HFFc6 (cell line): ENCODE data around the gene DPP6. TPM values are rescaled to one million over a fixed set of nuclear protein-coding genes. Genes with fewer than 3 reads are reported as not detected.

Experiments
- DNase-seq: peaks from one replicate; pipeline ENCODE4 v3.0.0-alpha.2; 2018
- H3K27ac Mint-ChIP-seq: 2 replicates; pipeline ENCODE4 v1.8.0; 2020; ENCODE audit warnings: mild to moderate bottlenecking, mixed read lengths
- H3K27me3 Mint-ChIP-seq: 2 replicates; pipeline ENCODE4 v1.8.0; 2021; ENCODE audit warnings: mild to moderate bottlenecking, moderate library complexity, mixed read lengths; ENCODE audit not compliant: insufficient read depth
- H3K36me3 Mint-ChIP-seq: 2 replicates; pipeline ENCODE4 v1.8.0; 2021; ENCODE audit warnings: low read depth, mixed read lengths
- H3K4me1 Mint-ChIP-seq: 2 replicates; pipeline ENCODE4 v1.8.0; 2020; ENCODE audit warnings: low read depth, mixed read lengths
- H3K4me3 Mint-ChIP-seq: 2 replicates; pipeline ENCODE4 v1.8.0; 2020; ENCODE audit warnings: mild to moderate bottlenecking, moderate library complexity, mixed read lengths
- H3K9me3 Mint-ChIP-seq: 2 replicates; pipeline ENCODE4 v1.8.0; 2020; ENCODE audit warnings: mild to moderate bottlenecking, mixed read lengths
- CTCF ChIP-seq: fragments of 200-600 bp; sonication (generic); IDR thresholded peaks from 2 replicates; pipeline ENCODE4 v1.5.0; 2021; ENCODE audit warnings: antibody characterized with exemption, mild to moderate bottlenecking
- total RNA-seq, 6 experiments: library from RNA; stranded (reverse); fragmentation: NEBNext Ultra II Directional; extraction: Animal tissue kit (Norgen Biotek cat#: 25700); gene quantifications; 2 replicates in 1 of 6; 3 replicates in 5 of 6; pipeline ENCODE4 v1.2.3, GENCODE V29; 2021

The DPP6 gene
- total RNA-seq, 6 experiments from 2014 or later = not detected

- no peak overlapping the region for H3K27ac Mint-ChIP-seq
- no peak overlapping the region for H3K4me3 Mint-ChIP-seq
- no peaks in the 10 kb centered on the region; the same call in 1 of the 2 replicates for H3K27me3 Mint-ChIP-seq
- no peak for DNase-seq
- no peaks in the 10 kb centered on the region for H3K4me1 Mint-ChIP-seq
- TF ChIP-seq CTCF = no peak
- H3K36me3 Mint-ChIP-seq = 0 out of 2 replicates have a peak, but pooled peaks cover 5% of the 10 kb centered on the region
- peaks cover 57% of the 10 kb centered on the region for H3K9me3 Mint-ChIP-seq
Measured at GRCh38 chr7:154679379-154680053, 627.3 kb downstream of the DPP6 start.

GRCh38 chr7:154680894-154681659, 628.9 kb downstream of the DPP6 start:
- no peaks in the 10 kb centered on the region for H3K4me1 Mint-ChIP-seq
- no peak for DNase-seq
- H3K27me3 Mint-ChIP-seq = no peaks in the 10 kb centered on the region; the same call in 1 of the 2 replicates
- peaks cover 58% of the 10 kb centered on the region for H3K9me3 Mint-ChIP-seq
- no peaks in the 10 kb centered on the region for H3K36me3 Mint-ChIP-seq
- no peak overlapping the region for H3K27ac Mint-ChIP-seq
- H3K4me3 Mint-ChIP-seq = no peak overlapping the region
- TF ChIP-seq CTCF = no peak

GRCh38 chr7:154682003-154682402, 629.8 kb downstream of the DPP6 start:
- Mint-ChIP-seq H3K4me3 (no peak overlapping the region), H3K4me1 (no peaks in the 10 kb centered on the region)

GRCh38 chr7:154684666-154685563, 632.7 kb downstream of the DPP6 start:
- Mint-ChIP-seq H3K4me1 (no peaks in the 10 kb centered on the region), H3K36me3 (no peaks in the 10 kb centered on the region), H3K27ac (no peak overlapping the region), H3K27me3 (no peaks in the 10 kb centered on the region; the same call in 1 of the 2 replicates), H3K4me3 (no peak overlapping the region), H3K9me3 (peaks cover 61% of the 10 kb centered on the region)
- TF ChIP-seq CTCF = no peak
- DNase-seq = no peak

More at GRCh38 chr7:154682003-154682402, 629.8 kb downstream of the DPP6 start:
- Mint-ChIP-seq H3K27ac (no peak overlapping the region), H3K27me3 (no peaks in the 10 kb centered on the region; the same call in 1 of the 2 replicates), H3K36me3 (no peaks in the 10 kb centered on the region), H3K9me3 (peaks cover 58% of the 10 kb centered on the region)
- TF ChIP-seq CTCF = no peak
- no peak for DNase-seq

GRCh38 chr7:154685564-154685901, 633.3 kb downstream of the DPP6 start:
- H3K9me3 Mint-ChIP-seq = peaks cover 61% of the 10 kb centered on the region
- no peak for DNase-seq
- no peaks in the 10 kb centered on the region for H3K4me1 Mint-ChIP-seq
- no peak for TF ChIP-seq CTCF
- H3K4me3 Mint-ChIP-seq = no peak overlapping the region
- no peak overlapping the region for H3K27ac Mint-ChIP-seq
- no peaks in the 10 kb centered on the region; the same call in 1 of the 2 replicates for H3K27me3 Mint-ChIP-seq
- no peaks in the 10 kb centered on the region for H3K36me3 Mint-ChIP-seq
